AG04450 (cell line): ENCODE results near the gene RTN4IP1. TPM values are rescaled to one million over a fixed set of nuclear protein-coding genes. Genes with fewer than 3 reads are reported as not detected.

Source experiments
- CTCF ChIA-PET: fragments of 300-600, 350-600 bp; formaldehyde crosslinking; extraction: SDS; loops from one replicate; lab custom pipeline; 2022; ENCODE audit warnings: antibody characterized with exemption, inconsistent platforms; lab: Charles Lee
- POLR2A ChIA-PET: fragments of 350-600 bp; formaldehyde crosslinking; extraction: SDS; loops from one replicate; lab custom pipeline; 2021; ENCODE audit warnings: antibody characterized with exemption, inconsistent platforms; lab: Yijun Ruan, JAX
- DNase-seq: peaks from one replicate; pipeline ENCODE4 v3.0.0-alpha.2; 2011; ENCODE audit warnings: low read depth, low spot score
- H3K27ac ChIP-seq: one replicate; pipeline ENCODE4 v1.5.1; 2012; ENCODE audit warnings: low read depth, low read length, control low read depth
- H3K27me3 ChIP-seq: one replicate; pipeline ENCODE4 v1.6.0; 2012; ENCODE audit warnings: low read length; ENCODE audit not compliant: control insufficient read depth, insufficient read depth
- H3K4me3 ChIP-seq: 2 replicates; pipeline ENCODE4 v1.5.1; 2011; ENCODE audit warnings: mild to moderate bottlenecking, low read depth, low read length, control low read depth
- H3K9me3 ChIP-seq: 2 replicates; pipeline ENCODE4 v1.5.1; 2012; ENCODE audit warnings: low read length; ENCODE audit not compliant: control insufficient read depth, insufficient read depth
- CTCF ChIP-seq: IDR thresholded peaks from 2 replicates; pipeline ENCODE4 v1.5.1; 2011; ENCODE audit warnings: low read depth, low read length, control low read depth, inconsistent platforms
- polyA plus RNA-seq: library from polyadenylated mRNA; depleted of rRNA; stranded (reverse); fragments of >200 nt; gene quantifications from 2 replicates; pipeline ENCODE4 v1.2.3, GENCODE V29; 2011

RTN4IP1 gene
- polyA plus RNA-seq, 1 experiment, result 9.3 TPM

- no peak for TF ChIP-seq CTCF
- Histone ChIP-seq H3K27ac (no peak overlapping the region), H3K27me3 (no peaks in the 10 kb centered on the region), H3K9me3 (no peaks in the 10 kb centered on the region), H3K4me3 (no peak overlapping the region)
- CTCF ChIA-PET, result interaction anchor here (1.0 to 1.3 kb wide), 2 partner anchors 31 to 462 kb away, joined by 3 to 4 read pairs; no protein-coding TSS in a partner anchor
- no peak for DNase-seq
- POLR2A ChIA-PET, result no interaction called here
These were observed 94.3 kb downstream of the RTN4IP1 start for GRCh38 chr6:106535012-106535411.

- H3K27me3 ChIP-seq, result no peaks in the 10 kb centered on the region
- ChIA-PET POLR2A (no interaction called here), CTCF (interaction anchor here (1.0 to 1.3 kb wide), 2 partner anchors 31 to 463 kb away, joined by 3 to 4 read pairs; no protein-coding TSS in a partner anchor)
- no peak overlapping the region for H3K4me3 ChIP-seq
- H3K9me3 ChIP-seq, result no peaks in the 10 kb centered on the region
- TF ChIP-seq CTCF, result no peak
- H3K27ac ChIP-seq, result no peak overlapping the region
- DNase-seq, result no peak
These were observed 94.7 kb downstream of the RTN4IP1 start for GRCh38 chr6:106534564-106534982.

GRCh38 chr6:106534004-106534403 is 95.3 kb downstream of the RTN4IP1 start:
- ChIA-PET POLR2A (no interaction called here), CTCF (interaction anchor here (1.3 kb wide), 1 partner anchor 32 kb away, joined by 4 read pairs; no protein-coding TSS in a partner anchor)
- TF ChIP-seq CTCF, result no peak
- H3K4me3 ChIP-seq, result no peak overlapping the region
- no peaks in the 10 kb centered on the region for H3K9me3 ChIP-seq
- H3K27ac ChIP-seq, result no peak overlapping the region
- no peaks in the 10 kb centered on the region for H3K27me3 ChIP-seq
- no peak for DNase-seq

- Histone ChIP-seq H3K9me3 (no peaks in the 10 kb centered on the region), H3K4me3 (no peak overlapping the region), H3K27ac (no peak overlapping the region), H3K27me3 (no peaks in the 10 kb centered on the region)
- ChIA-PET CTCF (no interaction called here), POLR2A (no interaction called here)
- DNase-seq, result no peak
- TF ChIP-seq CTCF, result no peak
These were observed 96.2 kb downstream of the RTN4IP1 start for GRCh38 chr6:106533054-106533453.

GRCh38 chr6:106530502-106530901 is 98.8 kb downstream of the RTN4IP1 start:
- H3K4me3 ChIP-seq, result no peak overlapping the region
- no peaks in the 10 kb centered on the region for H3K9me3 ChIP-seq
- no peak overlapping the region for H3K27ac ChIP-seq
- no peak for DNase-seq
- no peaks in the 10 kb centered on the region for H3K27me3 ChIP-seq
- ChIA-PET CTCF (interaction anchor here (0.6 kb wide), 1 partner anchor 26 kb away, joined by 4 read pairs; no protein-coding TSS in a partner anchor), POLR2A (no interaction called here)
- TF ChIP-seq CTCF, result no peak
